ENCODE results near the gene TMEM217.

GRCh38 chr6:37273690-37274089 is 15.7 kb upstream of the TMEM217 start:
- no peak for TF ChIP-seq CTCF (IDR thresholded peaks at IDR 0.05)
- no peak for TF ChIP-seq POLR2AphosphoS5 (IDR thresholded peaks at IDR 0.05; ENCODE audit: insufficient read depth in 1 of 2, low read depth in 1 of 2)
- TF ChIP-seq POLR2A (IDR thresholded peaks at IDR 0.05) = no peak
